Measurements from ENCODE around the gene COG7. TPM values are rescaled to one million over a fixed set of nuclear protein-coding genes. Genes with fewer than 3 reads are reported as not detected.

The COG7 gene
- polyA plus RNA-seq, 1 of the 3 experiments (the other 2 are of a cell fraction), result 33.0 TPM

GRCh38 chr16:23339787-23340186, 113.2 kb downstream of the COG7 start:
- ChIA-PET POLR2A (no interaction called here), CTCF (interaction anchor here (1.2 kb wide), 1 partner anchor 9 kb away, joined by 4 read pairs; no protein-coding TSS in a partner anchor)
- Histone ChIP-seq H3K4me2 (no peak overlapping the region), H4K20me1 (ENCODE audit: insufficient read depth) (no peaks in the 10 kb centered on the region), H3K4me1 (ENCODE audit: control insufficient read depth in 1 of 2, insufficient read depth in 2 of 2, low read depth in 1 of 2, low read length in 1 of 2) (no peaks in the 10 kb centered on the region), H3K4me3 (ENCODE audit: low read depth in 2 of 2, low read length in 1 of 2) (no peak overlapping the region), H3K9ac (no peak overlapping the region), H3K27ac (ENCODE audit: low read depth in 2 of 2, low read length in 1 of 2) (no peak overlapping the region), H3K9me2 (no peaks in the 10 kb centered on the region), H3F3A (replicated peaks; ENCODE audit: insufficient read depth) (no peaks in the 10 kb centered on the region), H3K79me2 (ENCODE audit: insufficient read depth) (no peaks in the 10 kb centered on the region), H2AFZ (ENCODE audit: low read depth) (no peak overlapping the region), H3K36me3 (replicated peaks in 1 of 2; ENCODE audit: control insufficient read depth in 1 of 2, insufficient read depth in 2 of 2, low read length in 1 of 2) (no peaks in the 10 kb centered on the region), H3K27me3 (ENCODE audit: insufficient read depth) (no peaks in the 10 kb centered on the region), H3K9me3 (no peaks in the 10 kb centered on the region)
- DNase-seq, result no peak
- WGBS (ENCODE audit: low lambda C conversion rate), result 49% methylated on average over 3 of the region's 3 CpGs
- no peak for TF ChIP-seq NFIC (IDR thresholded peaks at IDR 0.05; ENCODE audit: borderline replicate concordance)
- no peak for TF ChIP-seq RFX5 (IDR thresholded peaks at IDR 0.05; ENCODE audit: low read length)
- TF ChIP-seq MXI1 (IDR thresholded peaks at IDR 0.05; ENCODE audit: low read depth, low read length), result no peak
- no peak for TF ChIP-seq TAF1 (IDR thresholded peaks at IDR 0.05; ENCODE audit: borderline replicate concordance, low read depth, low read length)
- no peak for TF ChIP-seq EP300 (IDR thresholded peaks at IDR 0.05; ENCODE audit: borderline replicate concordance in 1 of 2, low read depth in 1 of 2, low read length in 1 of 2)
- TF ChIP-seq, protein P1, sequence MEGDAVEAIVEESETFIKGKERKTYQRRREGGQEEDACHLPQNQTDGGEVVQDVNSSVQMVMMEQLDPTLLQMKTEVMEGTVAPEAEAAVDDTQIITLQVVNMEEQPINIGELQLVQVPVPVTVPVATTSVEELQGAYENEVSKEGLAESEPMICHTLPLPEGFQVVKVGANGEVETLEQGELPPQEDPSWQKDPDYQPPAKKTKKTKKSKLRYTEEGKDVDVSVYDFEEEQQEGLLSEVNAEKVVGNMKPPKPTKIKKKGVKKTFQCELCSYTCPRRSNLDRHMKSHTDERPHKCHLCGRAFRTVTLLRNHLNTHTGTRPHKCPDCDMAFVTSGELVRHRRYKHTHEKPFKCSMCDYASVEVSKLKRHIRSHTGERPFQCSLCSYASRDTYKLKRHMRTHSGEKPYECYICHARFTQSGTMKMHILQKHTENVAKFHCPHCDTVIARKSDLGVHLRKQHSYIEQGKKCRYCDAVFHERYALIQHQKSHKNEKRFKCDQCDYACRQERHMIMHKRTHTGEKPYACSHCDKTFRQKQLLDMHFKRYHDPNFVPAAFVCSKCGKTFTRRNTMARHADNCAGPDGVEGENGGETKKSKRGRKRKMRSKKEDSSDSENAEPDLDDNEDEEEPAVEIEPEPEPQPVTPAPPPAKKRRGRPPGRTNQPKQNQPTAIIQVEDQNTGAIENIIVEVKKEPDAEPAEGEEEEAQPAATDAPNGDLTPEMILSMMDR (IDR thresholded peaks at IDR 0.05), result no peak
- TF ChIP-seq GATA2 (CRISPR knock-in tag; IDR thresholded peaks at IDR 0.05), result no peak
- no peak for TF ChIP-seq PBX3 (IDR thresholded peaks at IDR 0.05)
- TF ChIP-seq RCOR1 (IDR thresholded peaks at IDR 0.05; ENCODE audit: low read length), result no peak
- TF ChIP-seq FOXM1 (IDR thresholded peaks at IDR 0.05; ENCODE audit: low read depth), result no peak
- no peak for TF ChIP-seq EZH2phosphoT487 (IDR thresholded peaks at IDR 0.05; ENCODE audit: borderline replicate concordance, low read depth)
- no peak for TF ChIP-seq SIN3A (IDR thresholded peaks at IDR 0.05; ENCODE audit: borderline replicate concordance, low read depth, low read length)
- TF ChIP-seq MEF2A (IDR thresholded peaks at IDR 0.05; ENCODE audit: borderline replicate concordance, low read depth), result no peak
- no peak for TF ChIP-seq MAX (IDR thresholded peaks at IDR 0.05; ENCODE audit: low read depth)
- no peak for TF ChIP-seq FOXJ3 (CRISPR knock-in tag; IDR thresholded peaks at IDR 0.05)
- TF ChIP-seq JUND (IDR thresholded peaks at IDR 0.05), result no peak
- no peak for TF ChIP-seq FOSL2 (IDR thresholded peaks at IDR 0.05; ENCODE audit: borderline replicate concordance, low read depth)
- no peak for TF ChIP-seq CHD2 (IDR thresholded peaks at IDR 0.05; ENCODE audit: low read length, partially characterized antibody)

Small RNA genes within 50 kb of the gene (small RNA-seq; reads per million reads assigned to genes)
- gene RF00072, result 0 reads per million in 7 experiments

Other genes starting within 250 kb of the COG7 start
- gene SCNN1B, start 150.9 kb downstream of the COG7 start, polyA plus RNA-seq (2012; rRNA removed), result not detected in 2 replicates
- 23.4 and 29.2 TPM in 2 replicates for gene GGA2, start 57.3 kb upstream of the COG7 start, polyA plus RNA-seq (2012; rRNA removed)
- gene EARS2, start 104.2 kb upstream of the COG7 start, polyA plus RNA-seq (2012; rRNA removed), result 23.2 and 37.4 TPM in 2 replicates
- gene UBFD1, start 104.5 kb upstream of the COG7 start, polyA plus RNA-seq (2012; rRNA removed), result 66.1 and 68.9 TPM in 2 replicates
- gene NDUFAB1, start 143.1 kb upstream of the COG7 start, polyA plus RNA-seq (2012; rRNA removed), result 187 and 191 TPM in 2 replicates
- gene PALB2, start 188.1 kb upstream of the COG7 start, polyA plus RNA-seq (2012; rRNA removed), result 3.3 and 4.5 TPM in 2 replicates
- 45.6 and 59.8 TPM in 2 replicates for gene DCTN5, start 188.3 kb upstream of the COG7 start, polyA plus RNA-seq (2012; rRNA removed)
- 31.4 and 68.7 TPM in 2 replicates for gene PLK1, start 225.7 kb upstream of the COG7 start, polyA plus RNA-seq (2012; rRNA removed)